OCI-LY7 (cell line): ENCODE data around the gene IGSF23. TPM values are rescaled to one million over a fixed set of nuclear protein-coding genes. Genes with fewer than 3 reads are reported as not detected.
"Not testable (repeated sequence)": the region's sequence is repeated elsewhere in the genome, so short reads cannot be mapped to it uniquely, and the experiment has no call there.

Experiments
- BruUV-seq: library from RNA; stranded (reverse); fragments of 400-500 nt; replicated peaks from 2 replicates; lab custom pipeline; 2021; lab: Mats Ljungman, UMichigan
- CTCF ChIA-PET: fragments of 300-600 bp; sonication (Branson Sonifier 250); formaldehyde crosslinking; loops from one replicate; lab custom pipeline; 2022; ENCODE audit warnings: antibody characterized with exemption; ENCODE audit not compliant: unreplicated experiment; lab: Charles Lee
- POLR2A ChIA-PET: fragments of 300-600 bp; sonication (Branson Sonifier 250); formaldehyde crosslinking; loops from one replicate; lab custom pipeline; 2022; ENCODE audit warnings: antibody characterized with exemption; lab: Charles Lee
- DNase-seq: peaks from one replicate; pipeline ENCODE4 v3.0.0-alpha.2; 2015; ENCODE audit warnings: low spot score
- H2AFZ ChIP-seq: fragments of 200-600 bp; sonication (generic), shearing (Covaris generic); 2 replicates; pipeline ENCODE4 v1.6.1; 2014; ENCODE audit warnings: mild to moderate bottlenecking, antibody characterized with exemption, low read length, moderate library complexity
- H3K27ac ChIP-seq: fragments of 200-600 bp; sonication (generic); 2 replicates; pipeline ENCODE4 v1.5.1; 2014; ENCODE audit warnings: mixed run types, low read depth, mild to moderate bottlenecking, moderate library complexity, low read length, inconsistent platforms; ENCODE audit not compliant: poor library complexity, severe bottlenecking
- H3K36me3 ChIP-seq: fragments of 200-600 bp; sonication (generic); 2 replicates; pipeline ENCODE4 v1.6.1; 2014; ENCODE audit warnings: mild to moderate bottlenecking, antibody characterized with exemption, low read length, moderate library complexity, mixed read lengths; ENCODE audit not compliant: insufficient read depth
- H3K4me1 ChIP-seq: fragments of 200-600 bp; sonication (generic); 2 replicates; pipeline ENCODE4 v1.5.1; 2014; ENCODE audit warnings: mild to moderate bottlenecking, low read length; ENCODE audit not compliant: insufficient read depth, poor library complexity, severe bottlenecking
- H3K4me2 ChIP-seq: fragments of 200-600 bp; sonication (generic); 2 replicates; pipeline ENCODE4 v1.6.1; 2014; ENCODE audit warnings: mild to moderate bottlenecking, low read length
- H3K4me3 ChIP-seq: fragments of 200-600 bp; sonication (generic); 2 replicates; pipeline ENCODE4 v1.5.1; 2014; ENCODE audit warnings: mild to moderate bottlenecking, low read depth, low read length; ENCODE audit not compliant: poor library complexity, severe bottlenecking
- H3K79me2 ChIP-seq: fragments of 200-600 bp; sonication (generic); 2 replicates; pipeline ENCODE4 v1.6.1; 2016; ENCODE audit warnings: low read depth, mild to moderate bottlenecking, low read length, moderate library complexity, mixed read lengths; ENCODE audit not compliant: insufficient read depth
- H3K9me2 ChIP-seq: fragments of 200-600 bp; sonication (generic); 2 replicates; pipeline ENCODE4 v1.6.1; 2016; ENCODE audit warnings: mild to moderate bottlenecking, low read length, mixed read lengths; ENCODE audit not compliant: insufficient read depth
- H3K9me3 ChIP-seq: fragments of 200-600 bp; sonication (generic); 2 replicates; pipeline ENCODE4 v1.6.1; 2014; ENCODE audit warnings: mild to moderate bottlenecking, mixed run types, low read length, mixed read lengths
- H4K20me1 ChIP-seq: fragments of 200-600 bp; sonication (generic); 2 replicates; pipeline ENCODE4 v1.6.1; 2014; ENCODE audit warnings: mild to moderate bottlenecking, antibody characterized with exemption, low read length, moderate library complexity, mixed read lengths; ENCODE audit not compliant: insufficient read depth
- CTCF ChIP-seq: fragments of 200-600 bp; sonication (generic); conservative IDR thresholded peaks from 2 replicates; pipeline ENCODE4 v1.5.1; 2014; ENCODE audit warnings: mild to moderate bottlenecking, antibody characterized with exemption, low read length, moderate library complexity, mixed read lengths
- EZH2phosphoT487 ChIP-seq: fragments of 200-600 bp; sonication (generic); IDR thresholded peaks from 2 replicates; pipeline ENCODE4 v1.6.1; 2018; ENCODE audit warnings: low read depth, borderline replicate concordance, mild to moderate bottlenecking, mixed run types, antibody characterized with exemption, low read length, moderate library complexity, mixed read lengths
- intact Hi-C: fragments of 100-400 bp; cut with micrococcal nuclease; formaldehyde crosslinking; loops from one replicate; pipeline ENCODE4 v1.10.0; 2022; ENCODE audit not compliant: unreplicated experiment
- total RNA-seq, 2 experiments: library from RNA; depleted of rRNA in 1 of 2; stranded (reverse); fragments of >200 nt in 1 of 2; shearing (Covaris generic) in 1 of 2; gene quantifications; 2 replicates each; pipeline ENCODE4 v1.2.3, GENCODE V29; 2014 to 2022

Gene IGSF23
- total RNA-seq, 2 experiments from 2014 or later, result not detected

GRCh38 chr19:44592451-44592890 is 20.9 kb upstream of the IGSF23 start:
- no peaks in the 10 kb centered on the region for H4K20me1 ChIP-seq
- no peaks in the 10 kb centered on the region for H3K9me2 ChIP-seq
- no TSS peak for BruUV-seq
- intact Hi-C loops, result no loop called here
- H3K4me3 ChIP-seq, result no peak overlapping the region
- DNase-seq, result no peak
- H3K36me3 ChIP-seq, result no peaks in the 10 kb centered on the region
- no peaks in the 10 kb centered on the region for H3K79me2 ChIP-seq
- H3K9me3 ChIP-seq, result no peaks in the 10 kb centered on the region
- ChIA-PET CTCF (interaction anchor here (0.5 kb wide), 1 partner anchor 454 kb away, joined by 4 read pairs; no protein-coding TSS in a partner anchor), POLR2A (no interaction called here)
- H3K4me2 ChIP-seq, result no peak overlapping the region
- H3K4me1 ChIP-seq, result no peaks in the 10 kb centered on the region
- H3K27ac ChIP-seq, result no peak overlapping the region
- TF ChIP-seq EZH2phosphoT487 (no peak), CTCF (no peak)
- no peak overlapping the region for H2AFZ ChIP-seq

GRCh38 chr19:44593294-44593693 is 20.1 kb upstream of the IGSF23 start:
- no peak overlapping the region for H3K4me2 ChIP-seq
- no TSS peak for BruUV-seq

GRCh38 chr19:44593866-44594266 is 19.5 kb upstream of the IGSF23 start:
- H4K20me1 ChIP-seq, CTCF ChIA-PET, BruUV-seq, H3K4me3 ChIP-seq, H3K4me2 ChIP-seq, POLR2A ChIA-PET, H3K4me1 ChIP-seq, intact Hi-C loops, H3K79me2 ChIP-seq, DNase-seq, H3K36me3 ChIP-seq, H3K9me2 ChIP-seq, H3K27ac ChIP-seq, H2AFZ ChIP-seq, H3K9me3 ChIP-seq: not testable (repeated sequence)

More at GRCh38 chr19:44593294-44593693, 20.1 kb upstream of the IGSF23 start:
- Histone ChIP-seq H2AFZ (no peak overlapping the region), H3K4me3 (no peak overlapping the region), H3K36me3 (no peaks in the 10 kb centered on the region), H3K79me2 (no peaks in the 10 kb centered on the region), H3K4me1 (no peaks in the 10 kb centered on the region), H3K9me3 (no peaks in the 10 kb centered on the region), H4K20me1 (no peaks in the 10 kb centered on the region), H3K27ac (no peak overlapping the region), H3K9me2 (no peaks in the 10 kb centered on the region)
- DNase-seq, result no peak
- intact Hi-C loops, result no loop called here
- ChIA-PET POLR2A (no interaction called here), CTCF (no interaction called here)
- TF ChIP-seq EZH2phosphoT487 (no peak), CTCF (no peak)
